ENCODE measurements around the gene MESP2. TPM values are rescaled to one million over a fixed set of nuclear protein-coding genes. Genes with fewer than 3 reads are reported as not detected.

The MESP2 gene
- total RNA-seq, 1 donor from 2014 or later: not detected

- DNase-seq: no peak
These were observed 44.8 kb downstream of the MESP2 start for GRCh38 chr15:89820666-89821611.

DNA sequence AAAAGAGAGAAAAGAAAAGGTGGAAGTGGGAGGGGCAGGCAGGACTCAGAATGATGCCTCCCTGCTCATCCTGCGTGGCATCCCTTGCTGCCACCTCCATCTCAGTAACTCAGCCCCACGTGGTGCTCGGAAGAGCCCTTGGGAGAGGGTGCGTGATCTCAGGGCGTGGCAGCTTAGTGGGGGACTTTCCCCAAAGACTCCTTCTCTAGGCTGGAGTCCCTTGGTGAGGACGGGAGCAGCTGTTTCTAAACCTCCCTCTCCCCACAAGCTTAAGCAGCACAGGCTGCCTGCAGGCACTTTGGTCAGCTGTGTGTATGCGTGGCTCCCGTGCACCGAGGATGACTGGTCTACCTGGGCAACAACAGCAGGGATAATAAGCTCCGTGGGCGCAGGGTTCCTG lies 45.9 kb downstream of the MESP2 start:
- DNase-seq: no peak

DNA sequence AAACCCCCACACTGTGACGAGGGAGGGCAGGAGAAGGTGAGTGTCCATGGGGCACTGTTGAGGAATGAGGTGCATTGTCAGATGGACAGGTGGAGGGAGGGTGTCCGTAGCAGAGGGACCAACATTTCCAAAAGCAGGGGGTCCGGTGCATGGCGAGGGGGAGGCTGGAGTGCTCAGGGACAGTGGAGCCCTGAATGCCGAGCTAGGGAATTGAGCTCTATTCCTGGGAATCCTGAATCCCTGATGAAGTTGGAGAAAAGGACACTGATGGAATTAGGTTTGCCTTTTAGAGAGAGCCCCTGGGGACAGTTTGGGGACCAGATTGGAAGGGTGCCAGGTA lies 46.4 kb downstream of the MESP2 start:
- DNase-seq: no peak

- DNase-seq: no peak
These were observed 47.0 kb downstream of the MESP2 start for GRCh38 chr15:89822951-89823711.

DNA sequence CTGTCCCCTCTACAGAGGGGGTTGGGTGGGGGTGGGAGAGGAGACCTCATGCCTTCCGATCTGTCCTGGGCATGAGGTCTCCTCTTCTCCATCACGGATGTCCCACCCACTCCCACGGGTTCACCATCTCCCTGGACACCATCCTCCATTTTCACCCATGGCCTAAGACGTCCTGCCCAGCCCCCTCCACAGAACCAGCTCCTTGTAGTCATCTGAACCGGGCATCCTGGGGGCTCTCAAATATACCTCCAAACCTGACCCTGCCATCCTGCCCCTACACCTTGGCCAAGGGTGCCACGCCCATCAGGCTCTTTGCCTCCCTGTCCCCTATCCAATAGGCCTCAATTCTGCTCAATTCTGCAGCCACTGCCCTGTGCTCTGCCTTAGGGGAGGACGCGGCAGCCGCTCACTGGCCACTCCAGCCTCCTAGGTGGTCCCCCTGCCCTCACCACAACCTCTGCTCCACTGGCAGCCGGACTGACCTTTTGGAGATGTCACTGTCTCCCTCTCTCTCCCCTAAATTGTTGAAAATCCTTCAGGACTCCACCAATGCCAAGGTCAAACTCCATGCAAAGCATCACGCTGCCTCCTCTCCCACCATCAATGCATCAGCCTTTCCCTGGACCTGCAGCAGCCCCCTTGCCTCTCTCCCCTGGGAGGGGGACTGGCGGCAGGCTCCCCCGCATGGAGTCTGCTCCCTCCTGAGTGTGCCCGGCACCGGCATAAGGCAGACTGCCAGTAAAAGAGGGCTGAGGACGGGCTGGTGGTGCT lies 47.9 kb downstream of the MESP2 start:
- DNase-seq: no peak

- DNase-seq: no peak
These were observed 48.4 kb downstream of the MESP2 start for GRCh38 chr15:89824607-89824867.

DNA sequence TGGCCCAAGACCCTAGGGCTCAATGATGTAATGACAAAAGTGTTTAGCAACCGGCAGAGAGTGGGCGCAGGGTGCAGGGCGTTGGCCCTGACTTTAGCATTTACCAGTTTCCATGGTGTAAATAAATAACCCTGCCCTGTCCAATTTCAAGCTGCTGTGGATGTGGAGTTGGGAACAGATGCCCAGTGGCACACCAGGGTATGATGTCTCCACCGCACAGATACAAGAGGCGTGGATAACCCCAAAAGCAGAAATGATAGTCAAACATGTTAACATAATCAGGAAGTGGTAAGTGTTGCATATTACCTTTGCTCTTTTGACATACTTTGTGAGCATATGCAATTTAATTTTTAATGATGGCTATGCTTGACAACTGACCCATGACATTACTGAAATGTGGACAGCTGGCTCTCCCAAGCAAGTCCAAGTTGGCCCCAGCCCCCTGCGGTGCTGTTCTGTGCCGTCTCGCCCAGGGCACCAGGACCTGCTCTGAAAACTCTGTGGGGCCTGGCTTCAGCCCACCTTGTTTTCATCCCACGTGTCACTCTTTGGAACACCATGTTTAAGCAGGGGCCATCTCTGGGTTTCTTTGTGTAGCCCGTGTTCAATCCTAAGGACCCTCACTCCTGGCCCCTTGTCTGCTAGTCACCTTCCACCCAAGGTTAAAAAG lies 49.3 kb downstream of the MESP2 start:
- DNase-seq: no peak

DNA sequence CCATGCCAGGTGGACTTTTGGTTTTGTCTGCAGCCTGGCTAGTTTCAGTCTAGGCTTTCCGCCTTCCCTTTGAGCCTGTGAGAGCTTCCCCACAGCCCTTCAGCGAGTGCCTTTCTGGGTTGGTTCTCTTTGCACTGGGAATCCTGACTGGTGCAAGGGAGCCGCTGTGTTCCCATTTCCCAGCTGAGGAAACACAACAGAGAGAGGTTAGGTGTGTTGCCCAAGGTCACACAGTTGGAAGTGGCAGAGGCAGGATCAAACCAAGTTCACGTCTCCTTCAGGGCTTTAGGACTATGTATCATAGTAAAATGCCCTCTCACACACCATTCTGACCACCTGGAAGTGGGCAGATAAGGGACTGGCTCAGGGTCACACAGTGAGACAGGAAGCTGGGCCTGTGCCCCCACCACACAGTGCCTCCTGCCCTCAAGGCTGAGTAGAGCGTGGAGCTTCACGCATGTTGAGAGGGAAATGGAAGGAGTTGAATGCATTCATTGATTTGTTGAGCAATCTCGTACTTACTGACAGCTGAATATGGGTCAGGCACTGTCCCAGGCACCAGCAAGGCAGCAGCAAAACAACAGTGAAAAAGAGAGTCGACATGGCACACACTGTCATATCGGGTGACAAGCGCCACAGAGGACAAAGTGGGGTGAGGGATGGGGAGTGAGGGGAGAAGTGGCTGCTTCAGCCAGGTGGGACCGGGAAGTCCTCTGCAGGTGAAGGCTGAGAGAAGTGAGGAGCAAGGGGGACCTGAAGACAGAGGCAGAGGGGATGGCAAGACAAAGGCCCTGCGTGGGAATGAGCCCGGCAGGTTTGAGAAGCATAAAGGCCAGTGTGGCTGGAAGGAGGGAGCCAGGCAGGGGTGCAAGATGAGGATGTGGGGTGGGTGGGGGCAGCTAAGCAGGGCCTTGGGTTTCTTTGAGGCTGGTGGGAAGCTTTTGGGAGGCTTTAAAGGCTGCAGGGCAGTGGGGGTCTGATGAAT lies 50.8 kb downstream of the MESP2 start:
- DNase-seq: no peak

DNA sequence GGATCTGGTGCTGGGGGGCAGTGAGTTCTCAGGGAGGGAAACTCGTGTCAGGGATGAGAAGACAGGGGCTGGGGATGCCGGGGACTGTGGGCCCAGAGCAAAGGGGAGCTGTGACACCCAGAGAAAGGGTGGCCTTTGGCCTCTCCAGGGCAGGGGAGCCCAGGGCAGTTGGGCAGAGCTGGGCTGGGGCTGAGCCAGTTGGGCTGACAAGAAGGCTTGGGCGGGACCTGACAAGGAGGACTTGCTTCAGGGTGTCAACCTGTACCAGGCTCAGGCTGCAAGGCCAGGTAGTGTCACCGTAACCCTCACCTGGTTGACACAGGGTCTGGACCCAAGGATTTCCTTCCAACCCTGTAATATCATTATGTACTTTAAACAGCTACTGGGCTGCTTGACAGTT lies 51.7 kb downstream of the MESP2 start:
- no peak for DNase-seq

Other genes starting within 250 kb of the MESP2 start
- 0.62 TPM for gene TICRR, start 200.9 kb upstream of the MESP2 start, total RNA-seq
- gene KIF7, start 120.9 kb upstream of the MESP2 start, total RNA-seq: 5.1 TPM
- gene PLIN1, start 97.0 kb upstream of the MESP2 start, total RNA-seq: 0.47 TPM
- gene PEX11A, start 85.6 kb upstream of the MESP2 start, total RNA-seq: 14.5 TPM
- 0.31 TPM for gene WDR93, start 85.5 kb upstream of the MESP2 start, total RNA-seq
- 1.6 TPM for gene MESP1, start 25.1 kb upstream of the MESP2 start, total RNA-seq
- 0.16 TPM for gene ANPEP, start 38.5 kb downstream of the MESP2 start, total RNA-seq
- 47.7 TPM for gene AP3S2, start 117.7 kb downstream of the MESP2 start, total RNA-seq
- gene ARPIN, start 136.6 kb downstream of the MESP2 start, total RNA-seq: 15.9 TPM
- gene ZNF710, start 225.0 kb downstream of the MESP2 start, total RNA-seq: 14.3 TPM